Raji (cell line): ENCODE data around the gene NLGN1.

ENCODE experiments used
- POLR2A ChIP-seq: IDR thresholded peaks from 2 replicates; pipeline ENCODE4 v1.6.1; 2011; ENCODE audit warnings: low read depth, low read length, control low read depth; ENCODE audit not compliant: insufficient read depth

NLGN1 gene

DNA sequence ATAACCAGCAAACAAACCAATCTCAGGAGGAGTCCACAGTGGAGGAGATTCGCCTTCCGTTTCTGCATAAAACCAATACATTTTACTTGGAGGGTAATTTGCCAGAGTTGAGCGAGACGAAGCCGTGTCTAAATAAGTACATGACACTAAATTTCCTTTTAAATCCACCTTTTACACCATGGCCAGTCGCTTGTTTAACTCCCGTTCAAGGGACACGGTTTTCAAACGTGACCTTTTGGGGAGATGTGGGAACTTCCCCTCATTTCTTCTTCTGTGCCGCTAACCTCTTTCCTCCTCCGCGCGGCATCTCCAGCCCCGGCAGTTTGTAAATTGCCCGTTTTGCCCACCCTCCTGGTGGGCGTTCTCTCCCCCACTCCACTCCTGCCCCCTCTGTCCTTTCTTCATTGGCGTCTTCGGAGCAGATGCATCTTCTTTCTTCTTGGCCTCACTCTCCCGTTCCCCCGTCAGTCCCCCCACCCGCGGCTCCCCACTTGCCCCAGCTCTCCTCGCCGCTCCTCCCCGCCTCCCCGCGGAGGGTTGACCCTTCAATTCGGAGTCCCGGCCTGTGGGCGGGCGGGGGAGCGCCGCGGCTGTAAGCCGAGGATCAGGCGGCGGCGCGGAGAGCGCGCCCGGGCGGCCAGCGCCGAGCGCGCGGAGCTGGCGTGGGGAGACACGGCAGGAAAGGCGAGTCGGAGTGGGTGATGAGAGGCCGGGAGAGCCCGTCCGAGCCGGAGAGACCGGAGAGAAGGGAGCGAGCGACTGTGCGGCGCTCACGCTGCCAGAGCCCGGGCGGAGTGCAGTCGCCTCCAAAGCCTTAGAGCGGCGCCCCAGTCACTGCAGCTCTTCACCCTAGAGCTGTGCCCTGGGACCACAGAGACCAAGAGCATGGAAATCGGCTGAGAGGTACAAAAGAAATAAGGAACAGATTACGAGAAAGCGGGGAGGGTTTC is at the start of gene NLGN1:
Gene NLGN1, plus strand, starts transcription at position 584 of the 950 bp plus-strand sequence.
- no peak for TF ChIP-seq POLR2A

DNA sequence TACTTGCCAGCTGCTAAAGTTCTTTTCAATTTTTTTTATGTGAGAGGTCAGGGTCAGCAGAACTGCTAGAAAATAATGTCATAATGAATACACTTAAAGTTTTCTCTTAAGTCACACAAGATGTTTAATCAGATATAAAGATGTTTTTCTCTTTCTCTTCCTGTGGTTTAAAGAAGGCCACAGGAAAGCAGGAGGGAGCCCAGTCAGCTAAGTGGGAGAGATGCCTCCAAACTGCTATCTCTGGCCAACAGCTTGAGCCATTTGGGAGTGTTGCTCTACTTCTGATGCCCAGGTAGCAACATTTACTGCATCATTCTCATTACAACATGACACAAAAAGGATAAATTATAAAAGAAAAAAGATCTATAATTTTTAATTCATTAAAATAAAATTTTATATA is 45.7 kb upstream of the NLGN1 start:
- TF ChIP-seq POLR2A: no peak

DNA sequence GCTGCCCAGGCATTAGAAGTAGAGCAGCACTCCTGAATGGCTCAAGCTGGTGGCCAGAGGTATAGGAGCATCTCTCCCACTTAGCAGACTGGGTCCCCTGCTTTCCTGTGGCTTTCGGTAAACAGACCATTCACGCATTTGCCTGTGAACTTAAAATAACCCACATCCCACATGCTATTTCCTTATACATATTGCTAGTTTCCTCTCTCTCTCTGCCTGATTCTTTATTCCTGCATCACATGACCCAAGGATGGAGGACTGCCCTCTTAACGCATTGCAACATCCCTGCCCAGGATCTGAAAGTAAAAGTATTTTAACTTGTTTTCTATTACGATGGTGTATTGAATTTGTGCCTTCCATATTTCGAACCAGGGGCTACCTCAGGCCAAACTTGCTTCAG is 43.4 kb upstream of the NLGN1 start:
- TF ChIP-seq POLR2A: no peak

DNA sequence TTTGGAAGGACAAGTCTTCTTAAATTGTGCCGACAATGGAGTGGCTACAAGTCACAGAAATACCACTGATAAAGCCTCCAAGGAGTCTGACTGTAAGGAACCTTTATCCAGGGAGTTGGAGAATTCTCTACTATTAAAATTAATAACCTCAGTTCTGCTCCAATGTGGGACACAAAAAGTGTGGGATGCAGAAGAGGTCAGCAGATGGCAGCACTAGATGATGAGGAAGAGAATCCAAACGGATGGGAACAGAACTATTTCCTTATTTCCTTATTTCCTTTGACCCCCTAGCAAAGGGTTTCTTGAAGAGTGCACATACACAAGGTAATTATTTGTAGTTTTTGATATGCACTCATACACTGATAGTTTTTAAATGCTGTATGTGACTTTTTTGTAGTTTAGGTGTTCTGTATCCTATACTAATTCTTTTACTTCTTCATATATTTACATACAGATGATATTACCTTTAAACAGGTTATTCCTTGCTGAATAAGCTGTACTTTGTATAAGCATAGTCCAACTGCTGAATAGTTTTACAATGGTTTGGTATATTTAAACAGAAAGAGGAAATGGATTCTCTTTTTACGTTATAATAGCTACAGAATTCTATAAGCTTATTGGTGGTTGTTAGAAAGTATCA is 25.6 kb upstream of the NLGN1 start:
- no peak for TF ChIP-seq POLR2A

DNA sequence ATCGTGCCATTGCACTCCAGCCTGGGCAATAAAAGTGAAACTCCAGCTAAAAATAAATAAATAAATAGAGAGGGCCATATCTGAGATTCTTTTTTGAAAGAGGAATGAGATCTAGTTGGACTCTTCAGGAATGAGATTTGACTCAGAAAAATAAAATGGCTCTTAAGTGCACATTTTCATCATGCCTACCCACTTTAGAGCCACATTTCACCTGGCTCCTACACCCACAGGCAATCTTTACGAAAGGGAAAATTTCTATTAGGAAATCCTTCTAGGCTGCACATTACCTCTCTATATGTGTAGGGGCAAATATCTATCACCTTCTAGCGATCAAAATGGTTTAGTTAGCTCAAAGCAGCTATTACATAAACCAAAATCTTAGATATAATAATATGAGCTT is 16.9 kb upstream of the NLGN1 start:
- TF ChIP-seq POLR2A: no peak

DNA sequence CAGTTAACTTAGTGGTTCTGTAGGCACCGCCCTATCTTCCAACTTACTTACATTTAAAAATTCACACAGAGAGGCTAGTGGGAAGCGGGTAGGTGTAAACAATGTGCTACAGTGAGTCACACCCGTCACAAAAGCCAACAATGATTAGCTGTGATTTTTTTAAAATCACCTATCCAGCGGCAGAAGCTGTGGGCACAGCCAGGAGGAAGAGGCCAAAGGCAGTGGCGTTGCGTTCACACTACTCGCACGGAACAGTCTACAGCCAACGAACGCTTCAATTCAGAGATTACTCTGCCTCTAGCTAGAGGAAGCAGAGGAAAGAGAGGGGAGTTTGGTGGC is 2.5 kb upstream of the NLGN1 start:
- no peak for TF ChIP-seq POLR2A

DNA sequence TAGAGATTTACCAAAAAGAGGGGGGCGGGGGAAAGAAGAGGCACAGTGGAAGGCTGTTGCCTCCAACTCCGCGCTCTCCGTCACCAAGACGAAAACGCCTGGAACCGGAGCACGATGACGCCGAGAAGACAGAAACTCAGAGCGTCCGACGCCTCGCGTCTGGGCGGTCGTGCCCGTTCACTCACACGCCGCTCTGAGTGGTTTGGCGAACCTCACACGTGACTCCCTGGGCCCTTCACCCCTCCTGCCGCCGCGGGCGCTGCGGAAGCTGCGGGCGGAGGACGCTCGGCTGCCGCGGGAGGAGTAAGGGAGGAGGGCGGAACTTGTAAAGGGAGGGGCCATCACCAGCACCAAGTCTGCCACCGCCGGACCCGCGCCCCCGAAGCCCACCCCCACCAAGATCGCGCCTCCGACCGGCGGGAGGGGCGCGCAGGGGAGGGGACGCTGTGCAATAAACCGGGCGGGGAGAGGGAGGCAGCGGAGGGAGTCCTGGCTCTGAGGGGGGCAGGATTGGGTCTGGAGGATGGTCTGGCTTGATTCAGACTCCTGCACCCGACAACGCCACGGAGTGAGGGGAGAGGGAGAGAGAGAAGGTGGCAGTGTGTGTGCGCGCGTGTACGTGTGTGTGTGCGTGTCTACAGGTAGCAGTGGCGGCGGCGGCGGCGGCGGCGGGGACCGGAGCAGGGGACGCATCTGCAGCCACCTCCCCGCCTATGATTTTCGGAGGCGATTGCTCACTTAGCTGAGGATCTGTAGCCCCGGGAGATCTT is 1.9 kb upstream of the NLGN1 start:
- no peak for TF ChIP-seq POLR2A

DNA sequence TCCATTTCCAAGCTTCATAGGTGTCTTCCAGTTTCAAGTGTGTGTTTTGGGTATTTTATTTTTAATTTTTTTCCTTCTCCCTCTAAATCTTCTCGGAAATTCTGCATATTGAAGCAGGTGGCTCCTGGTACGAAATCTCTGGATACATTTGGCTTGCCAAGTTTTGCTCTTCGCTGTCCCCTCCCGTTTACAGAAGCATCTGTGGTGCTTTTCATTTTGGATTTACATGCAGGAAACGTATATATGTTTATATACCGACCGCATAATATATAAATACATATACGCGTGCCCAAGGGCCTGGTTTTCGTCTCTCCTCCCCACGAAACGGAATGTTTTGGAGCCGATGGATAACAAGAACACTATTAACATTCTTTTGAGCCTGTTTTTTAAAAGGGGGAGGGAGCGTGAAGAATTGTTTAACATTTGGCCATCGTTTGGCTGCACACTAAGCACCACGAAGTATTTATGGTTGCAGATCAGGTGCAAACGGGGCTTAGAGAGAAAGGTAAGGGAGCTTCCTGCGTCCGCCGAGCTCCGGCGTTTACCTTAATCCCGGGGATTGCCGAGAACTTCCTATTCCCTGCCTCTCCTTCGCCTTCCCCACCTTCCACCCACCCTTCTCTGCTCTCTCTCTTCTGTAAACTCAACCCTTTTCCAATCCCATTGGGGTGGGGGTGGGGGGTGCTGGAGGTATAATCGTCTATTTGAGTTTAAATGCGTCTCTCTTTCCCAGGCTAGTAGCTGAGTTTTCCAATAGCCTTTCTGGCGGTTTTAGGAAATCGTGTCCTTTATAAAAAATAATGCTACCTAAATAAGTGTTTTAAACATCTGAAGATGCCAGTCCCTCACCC is 1.1 kb upstream of the NLGN1 start:
- no peak for TF ChIP-seq POLR2A

DNA sequence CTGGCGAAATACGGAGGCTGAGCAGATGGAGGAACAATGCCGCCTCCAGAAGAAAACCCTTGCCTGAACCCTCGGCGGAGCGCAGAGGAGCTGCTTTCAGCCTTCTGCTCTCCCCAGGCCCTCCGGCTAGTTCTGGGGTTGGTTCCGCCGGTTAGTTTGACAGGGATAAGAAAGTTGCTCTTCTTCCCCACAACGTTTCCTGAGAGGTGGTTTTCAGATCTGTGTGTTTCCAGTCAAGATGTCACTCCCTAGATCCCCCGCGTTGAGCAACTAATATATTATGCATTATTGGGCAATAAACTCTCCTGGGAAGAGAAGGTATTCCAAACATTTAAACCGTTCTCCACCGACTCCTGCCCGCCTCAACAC is 551 bp downstream of the NLGN1 start:
- no peak for TF ChIP-seq POLR2A

DNA sequence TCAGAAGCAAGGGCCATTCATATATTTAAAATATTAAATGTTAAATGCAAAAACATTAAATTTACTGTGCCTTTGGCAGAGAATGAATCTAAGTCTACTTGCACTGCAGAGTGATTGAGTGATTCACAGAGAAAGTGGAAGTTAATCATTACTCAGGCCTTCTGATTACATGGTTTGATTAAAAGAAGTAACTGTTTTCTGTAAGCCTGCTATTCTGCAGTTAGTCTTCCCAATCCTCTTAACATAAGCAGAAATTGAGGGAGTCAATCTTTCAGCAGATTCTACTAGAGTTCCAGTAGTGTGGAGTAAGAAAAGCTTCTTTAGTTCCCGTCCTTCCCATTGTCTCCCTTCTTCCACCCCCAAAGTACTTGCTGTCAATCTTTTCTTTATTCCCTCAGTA is 1.5 kb downstream of the NLGN1 start:
- TF ChIP-seq POLR2A: no peak

DNA sequence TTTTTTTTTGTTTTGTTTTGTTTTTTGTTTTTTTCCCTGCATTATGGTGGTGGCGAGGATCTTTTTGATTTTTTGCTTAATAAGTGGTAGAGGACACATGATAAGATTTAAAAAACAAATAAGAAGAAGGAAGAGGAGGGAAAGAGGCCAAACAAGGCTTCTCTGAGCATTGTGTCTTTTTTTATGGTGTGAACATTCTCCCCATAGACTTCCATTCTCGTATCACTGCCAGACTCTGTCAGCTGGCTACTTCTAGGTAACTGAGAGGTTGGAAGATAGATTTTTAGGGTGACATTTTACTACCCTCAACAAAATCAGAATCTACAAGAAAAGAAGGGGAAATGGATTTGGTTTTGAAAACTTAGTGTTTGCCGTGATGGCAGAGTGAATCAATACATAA is 3.8 kb downstream of the NLGN1 start:
- TF ChIP-seq POLR2A: no peak

DNA sequence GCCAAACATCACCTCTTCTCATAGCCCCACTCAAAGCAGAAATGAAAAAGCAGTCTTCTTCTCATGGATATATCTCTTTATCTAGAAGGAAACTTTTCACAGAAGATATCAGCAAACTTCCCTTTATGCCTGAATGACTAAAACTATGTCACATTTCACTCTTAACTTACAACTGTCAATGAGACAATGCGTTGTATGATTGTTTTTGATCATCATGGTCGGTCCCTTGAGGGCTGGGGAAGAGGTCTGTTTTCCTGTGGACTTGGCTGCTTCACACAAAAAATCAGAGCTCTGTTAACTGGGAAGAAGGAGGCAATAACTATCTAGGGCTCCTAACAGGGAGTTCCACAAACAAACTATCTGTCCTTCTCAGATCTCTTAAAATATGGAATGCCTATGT is 5.1 kb downstream of the NLGN1 start:
- no peak for TF ChIP-seq POLR2A

DNA sequence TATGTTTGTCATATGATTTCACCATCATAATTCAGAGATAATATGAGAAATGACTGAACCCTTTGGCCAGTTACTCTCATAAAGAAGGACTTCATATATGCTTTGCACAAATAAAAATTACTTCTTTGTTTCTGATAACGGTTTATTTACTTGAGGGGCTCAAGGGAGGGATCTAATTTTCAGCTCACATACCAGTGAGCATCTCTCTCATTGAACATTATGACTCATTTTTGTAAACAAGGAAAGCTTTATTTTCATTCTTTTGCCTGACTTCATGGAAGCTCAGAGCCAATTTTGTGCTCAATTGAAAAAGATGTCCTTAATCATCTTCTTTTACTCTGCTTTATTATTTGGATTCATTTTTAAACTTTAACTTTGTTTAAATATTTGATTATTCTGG is 5.8 kb downstream of the NLGN1 start:
- no peak for TF ChIP-seq POLR2A

DNA sequence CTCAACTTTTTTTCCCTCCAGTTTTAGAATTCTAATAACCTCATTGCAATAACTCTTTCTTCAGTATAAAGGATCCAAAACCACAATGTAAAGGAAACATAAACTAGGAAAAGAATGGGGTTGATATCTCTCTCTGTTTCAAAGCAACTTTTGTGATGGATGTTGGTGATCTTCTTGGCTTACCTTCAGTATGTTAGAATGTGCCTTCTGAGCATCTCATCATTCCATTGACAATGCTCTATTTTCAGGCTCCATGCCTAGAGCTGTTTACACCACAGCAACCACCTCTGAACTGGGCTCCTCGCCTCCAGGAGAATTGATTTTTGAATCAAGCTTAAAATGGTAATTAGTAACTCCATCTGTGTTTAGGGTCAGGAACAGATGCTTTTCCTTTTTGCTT is 6.6 kb downstream of the NLGN1 start:
- no peak for TF ChIP-seq POLR2A

DNA sequence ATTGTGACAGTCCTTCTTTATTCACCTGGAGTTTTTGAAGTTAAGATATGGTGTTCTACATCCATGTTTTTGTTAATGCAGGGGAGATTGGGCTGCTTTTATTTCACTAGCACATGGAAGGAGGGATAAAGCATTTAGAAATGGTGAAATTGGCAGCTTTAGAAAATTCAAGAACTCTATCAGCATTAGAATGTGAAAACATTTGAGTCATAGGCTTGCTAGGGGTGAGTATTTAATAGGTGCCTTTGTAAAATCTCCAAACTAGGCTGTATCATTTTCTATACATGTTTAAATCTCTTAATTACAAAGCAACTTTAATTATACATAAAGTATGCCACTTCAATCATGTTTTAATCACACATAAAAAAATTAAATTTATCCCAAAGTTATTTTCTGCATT is 12.9 kb downstream of the NLGN1 start:
- TF ChIP-seq POLR2A: no peak
